H1 (cell line): ENCODE data around the gene GBA2. TPM values are rescaled to one million over a fixed set of nuclear protein-coding genes. Genes with fewer than 3 reads are reported as not detected.

ENCODE experiments used
- CTCF ChIA-PET: fragments of 300-600 bp; sonication (Branson Sonifier 250); formaldehyde crosslinking; loops from one replicate; lab custom pipeline; 2021; ENCODE audit not compliant: partially characterized antibody; lab: Charles Lee
- POLR2A ChIA-PET: fragments of 300-600 bp; sonication (Branson Sonifier 250); formaldehyde crosslinking; loops from one replicate; lab custom pipeline; 2021; ENCODE audit warnings: inconsistent platforms; ENCODE audit not compliant: partially characterized antibody; lab: Charles Lee
- DNase-seq, 2 experiments: peaks; one replicate each; pipeline versions ENCODE4 v3.0.0 to v3.0.0-alpha.2; 2010 to 2022; ENCODE audit warnings: low spot score in 2 of 2, low read depth in 1 of 2, mixed read lengths in 1 of 2
- FAIRE-seq: peaks from 2 replicates; lab custom pipeline; 2011; peaks lifted over from hg19 to GRCh38; lab: Jason Lieb, UNC
- H2AFZ ChIP-seq: 2 replicates; pipeline ENCODE4 v1.8.1; 2012; ENCODE audit warnings: low read length, inconsistent platforms
- H2AK5ac ChIP-seq: 2 replicates; pipeline ENCODE4 v1.6.1; 2013; ENCODE audit warnings: low read depth, low read length
- H2BK120ac ChIP-seq: replicated peaks from 2 replicates; pipeline ENCODE3; 2013; ENCODE audit warnings: low read depth, low read length, inconsistent platforms
- H2BK12ac ChIP-seq: 2 replicates; pipeline ENCODE4 v1.6.1; 2013; ENCODE audit warnings: low read depth, low read length
- H2BK15ac ChIP-seq: 2 replicates; pipeline ENCODE4 v1.6.1; 2013; ENCODE audit warnings: low read length
- H2BK20ac ChIP-seq: 2 replicates; pipeline ENCODE4 v1.6.1; 2013; ENCODE audit warnings: low read length
- H2BK5ac ChIP-seq: 2 replicates; pipeline ENCODE4 v1.6.1; 2013; ENCODE audit warnings: low read depth, low read length
- H3K14ac ChIP-seq: 2 replicates; pipeline ENCODE4 v1.6.1; 2013; ENCODE audit warnings: inconsistent platforms; ENCODE audit not compliant: insufficient read length
- H3K18ac ChIP-seq: 2 replicates; pipeline ENCODE4 v1.6.1; 2013; ENCODE audit warnings: low read length; ENCODE audit errors: extremely low read depth
- H3K23ac ChIP-seq: 2 replicates; pipeline ENCODE4 v1.6.1; 2013; ENCODE audit warnings: inconsistent platforms; ENCODE audit not compliant: insufficient read length
- H3K23me2 ChIP-seq: 2 replicates; pipeline ENCODE4 v1.6.1; 2013; ENCODE audit warnings: low read depth, low read length
- H3K27ac ChIP-seq: 2 replicates; pipeline ENCODE4 v1.6.1; 2011; ENCODE audit warnings: low read depth, low read length, inconsistent platforms
- H3K27me3 ChIP-seq, 4 experiments: replicated peaks in 1 of 4; 1 replicate in 1 of 4; 2 replicates in 3 of 4; pipeline versions ENCODE4 v1.6.1 to v1.8.1; 2011 to 2013; ENCODE audit warnings: low read length in 3 of 4, mild to moderate bottlenecking in 3 of 4, inconsistent platforms in 2 of 4, mixed read lengths in 2 of 4, moderate library complexity in 1 of 4; ENCODE audit not compliant: control insufficient read depth in 3 of 4, insufficient read depth in 3 of 4; ENCODE audit errors: extremely low read depth in 1 of 4
- H3K36me3 ChIP-seq, 4 experiments: 2 replicates each; pipeline versions ENCODE4 v1.6.1 to v1.8.1; 2011 to 2013; ENCODE audit warnings: mild to moderate bottlenecking in 4 of 4, low read length in 3 of 4, moderate library complexity in 2 of 4, control low read depth in 1 of 4, inconsistent platforms in 1 of 4; ENCODE audit not compliant: insufficient read depth in 4 of 4, control insufficient read depth in 2 of 4
- H3K4ac ChIP-seq: replicated peaks from 2 replicates; pipeline ENCODE3; 2013; ENCODE audit warnings: low read length, low read depth, mixed read lengths, inconsistent platforms; ENCODE audit not compliant: insufficient read length
- H3K4me1 ChIP-seq, 4 experiments: replicated peaks in 1 of 4; 1 replicate in 1 of 4; 2 replicates in 3 of 4; pipeline versions ENCODE4 v1.6.1 to v1.8.1; 2011 to 2013; ENCODE audit warnings: low read length in 3 of 4, inconsistent platforms in 2 of 4, mixed read lengths in 1 of 4; ENCODE audit not compliant: insufficient read depth in 4 of 4, control insufficient read depth in 3 of 4
- H3K4me2 ChIP-seq, 2 experiments: 2 replicates each; pipeline versions ENCODE4 v1.6.1 to v1.8.1; 2011 to 2013; ENCODE audit warnings: low read depth in 2 of 2, low read length in 2 of 2, control low read depth in 1 of 2, inconsistent platforms in 1 of 2, mild to moderate bottlenecking in 1 of 2; ENCODE audit not compliant: insufficient read depth in 1 of 2
- H3K4me3 ChIP-seq, 4 experiments: fragments of 200-600, 300-600 bp in 1 of 4; sonication (generic), shearing (Covaris generic), sonication (Bioruptor Twin) in 1 of 4; 2 replicates each; pipeline versions ENCODE4 v1.5.1 to v1.8.1; 2011 to 2016; ENCODE audit warnings: low read length in 4 of 4, low read depth in 3 of 4, control low read depth in 2 of 4, inconsistent platforms in 2 of 4, mild to moderate bottlenecking in 2 of 4, mixed read lengths in 1 of 4, moderate library complexity in 1 of 4; ENCODE audit not compliant: insufficient read depth in 2 of 4; ENCODE audit errors: extremely low read depth in 1 of 4
- H3K56ac ChIP-seq: replicated peaks from 2 replicates; pipeline ENCODE3; 2013; ENCODE audit warnings: low read depth, mild to moderate bottlenecking, mixed read lengths, low read length, inconsistent platforms; ENCODE audit not compliant: insufficient read length
- H3K79me1 ChIP-seq: 2 replicates; pipeline ENCODE4 v1.6.1; 2013; ENCODE audit warnings: low read depth, low read length, control low read depth
- H3K79me2 ChIP-seq, 2 experiments: 2 replicates each; pipeline versions ENCODE4 v1.6.1 to v1.8.1; 2012 to 2013; ENCODE audit warnings: low read length in 2 of 2, mild to moderate bottlenecking in 2 of 2, inconsistent platforms in 1 of 2; ENCODE audit not compliant: insufficient read depth in 2 of 2, control insufficient read depth in 1 of 2
- H3K9ac ChIP-seq, 4 experiments: replicated peaks in 1 of 4; 1 replicate in 1 of 4; 2 replicates in 3 of 4; pipeline versions ENCODE4 v1.6.1 to v1.8.1; 2011 to 2013; ENCODE audit warnings: low read depth in 3 of 4, low read length in 3 of 4, control low read depth in 2 of 4, mild to moderate bottlenecking in 2 of 4, moderate library complexity in 2 of 4, inconsistent platforms in 1 of 4; ENCODE audit errors: extremely low read depth in 1 of 4
- H3K9me3 ChIP-seq, 2 experiments: 2 replicates each; pipeline versions ENCODE4 v1.6.1 to v1.8.1; 2012 to 2013; ENCODE audit warnings: mild to moderate bottlenecking in 2 of 2, moderate library complexity in 2 of 2, control low read depth in 1 of 2, inconsistent platforms in 1 of 2, low read depth in 1 of 2, low read length in 1 of 2, mixed read lengths in 1 of 2; ENCODE audit not compliant: insufficient read depth in 2 of 2
- H4K20me1 ChIP-seq, 2 experiments: replicated peaks in 1 of 2; 2 replicates each; pipeline versions ENCODE3 to v1.8.1; 2011 to 2013; ENCODE audit warnings: inconsistent platforms in 2 of 2, low read length in 2 of 2, mild to moderate bottlenecking in 1 of 2; ENCODE audit not compliant: insufficient read depth in 2 of 2, control insufficient read depth in 1 of 2
- H4K5ac ChIP-seq: 2 replicates; pipeline ENCODE4 v1.6.1; 2013; ENCODE audit warnings: low read length, low read depth, mixed read lengths, inconsistent platforms; ENCODE audit not compliant: insufficient read length
- H4K8ac ChIP-seq: 2 replicates; pipeline ENCODE4 v1.8.0; 2013; ENCODE audit warnings: mild to moderate bottlenecking, moderate library complexity, low read length, inconsistent platforms; ENCODE audit not compliant: insufficient read depth; ENCODE audit errors: extremely low read depth
- H4K91ac ChIP-seq: replicated peaks from 2 replicates; pipeline ENCODE3; 2013; ENCODE audit warnings: low read length, mixed read lengths, inconsistent platforms; ENCODE audit not compliant: insufficient read length
- ASH2L ChIP-seq: fragments of 200-600, 300-600 bp; sonication (generic); IDR thresholded peaks from one replicate; pipeline ENCODE4 v1.7.1; 2017; ENCODE audit warnings: low read length
- ATF2 ChIP-seq: IDR thresholded peaks from 2 replicates; pipeline ENCODE4 v1.6.1; 2012; ENCODE audit warnings: low read length, inconsistent platforms
- CTCF ChIP-seq, 3 experiments: IDR thresholded peaks; 1 replicate in 2 of 3; 2 replicates in 1 of 3; pipeline versions ENCODE4 v1.5.1 to v1.6.1; 2011; ENCODE audit warnings: low read length in 3 of 3, mild to moderate bottlenecking in 3 of 3, inconsistent platforms in 2 of 3, low read depth in 1 of 3, moderate library complexity in 1 of 3; ENCODE audit not compliant: insufficient read depth in 1 of 3; ENCODE audit errors: control extremely low read depth in 1 of 3
- EGR1 ChIP-seq: IDR thresholded peaks from 2 replicates; pipeline ENCODE4 v1.6.1; 2011; ENCODE audit warnings: low read depth, low read length, borderline replicate concordance
- FOSL1 ChIP-seq: IDR thresholded peaks from 2 replicates; pipeline ENCODE4 v1.6.1; 2011; ENCODE audit warnings: mild to moderate bottlenecking, low read depth, low read length, moderate library complexity; ENCODE audit not compliant: insufficient read depth
- WGBS, 2 experiments: shearing (Covaris generic) in 1 of 2; methylation state at CpG; one replicate each; pipeline versions ENCODE4 v1.1.6 to v1.1.7; 2013 to 2015; ENCODE audit warnings: low lambda C conversion rate in 2 of 2, mixed read lengths in 2 of 2, inconsistent platforms in 1 of 2, low coverage in 1 of 2, missing lambda C conversion rate in 1 of 2; ENCODE audit not compliant: insufficient replicate concordance in 2 of 2, insufficient coverage in 1 of 2, insufficient read length in 1 of 2; ENCODE audit errors: extremely low coverage in 1 of 2, missing lambda C conversion rate in 1 of 2; 5-methylcytosine and 5-hydroxymethylcytosine counted together
- polyA plus RNA-seq, 7 experiments: library from polyadenylated mRNA; depleted of rRNA in 3 of 7; stranded (reverse) in 5 of 7; unstranded in 2 of 7; fragments of >200 nt in 5 of 7; fragments of 200-250 nt in 2 of 7; gene quantifications; 1 replicate in 5 of 7; 2 replicates in 1 of 7; 4 replicates in 1 of 7; pipeline versions ENCODE4 v1.2.1 to v1.2.3, GENCODE V29; 2011 to 2013; ENCODE audit warnings: missing spikeins in 2 of 7, mixed read lengths in 2 of 7
- total RNA-seq: library from RNA; stranded (reverse); fragmentation: NEBNext Ultra II Directional; extraction: Animal tissue kit (Norgen Biotek cat#: 25700); gene quantifications from 2 replicates; pipeline ENCODE4 v1.2.1, GENCODE V29; 2021

GBA2 gene
- total and polyA plus RNA-seq, 2 of the 8 experiments (the other 6 are each of a cell fraction or from before 2014, with no cell fraction given): 64.2 to 71.9 TPM

DNA sequence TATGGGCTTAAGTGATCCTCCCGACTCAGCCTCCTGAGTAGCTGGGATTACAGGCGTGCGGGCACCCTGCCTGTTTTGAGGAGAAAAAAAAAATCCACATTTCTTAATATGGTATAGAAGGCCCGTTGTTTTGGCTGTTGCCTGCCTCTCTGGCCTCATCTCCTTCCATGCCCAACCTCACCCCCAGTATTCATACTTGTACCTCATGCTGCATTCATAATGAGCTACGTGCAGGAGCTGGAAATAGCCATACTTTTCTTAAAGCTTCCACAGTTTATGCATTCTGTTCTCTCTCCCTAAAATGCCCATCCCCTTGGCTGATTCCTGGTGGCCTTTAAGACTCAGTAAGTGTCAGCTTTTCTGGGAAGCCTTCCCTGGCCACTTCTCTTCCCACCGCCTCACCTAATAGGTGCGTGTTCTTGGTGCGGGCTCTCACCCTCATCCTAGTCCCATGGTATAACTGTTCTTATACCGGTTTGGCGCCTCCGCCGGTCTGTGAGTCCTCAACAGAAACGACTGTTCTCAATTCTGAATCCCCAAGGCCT is 57.2 kb downstream of the GBA2 start:
- H4K91ac ChIP-seq: no peak overlapping the region
- H3K4ac ChIP-seq: no peak overlapping the region
- no peak for FAIRE-seq
- H3K14ac ChIP-seq: no peak overlapping the region
- no peak overlapping the region for H2BK120ac ChIP-seq
- peak overlapping the region; percentile 84 to 90; a peak in 2 of 4 replicates for H3K4me2 ChIP-seq
- no peak overlapping the region for H3K27ac ChIP-seq
- ChIA-PET CTCF (interaction anchor here (0.7 to 14.1 kb wide), 18 partner anchors 9 to 449 kb away, joined by 3 to 347 read pairs (median 4); partner anchors contain the start of genes ARHGEF39, CA9, CCDC107 and RMRP), POLR2A (interaction anchor here (0.7 to 14.9 kb wide), 16 partner anchors 11 to 153 kb away, joined by 3 to 158 read pairs (median 4); partner anchors contain the start of genes ARHGEF39, CA9, CCDC107 and CREB3)
- H3K9ac ChIP-seq: no peak overlapping the region
- peaks cover 0 to 21% of the 10 kb centered on the region in 2 experiments; a peak in 2 of 4 replicates for H3K79me2 ChIP-seq
- no peak overlapping the region for H3K18ac ChIP-seq
- H2BK5ac ChIP-seq: no peak overlapping the region
- H3K4me3 ChIP-seq: peak overlapping the region in 1 of 4 experiments; percentile 99; a peak in 3 of 8 replicates
- H3K23ac ChIP-seq: no peak overlapping the region
- 72% methylated on average over 13 of the region's 13 CpGs; no CpG with 5 or more reads in 1 of the 2 experiments for WGBS, 2 experiments
- no peak overlapping the region for H2AFZ ChIP-seq
- H4K5ac ChIP-seq: no peak overlapping the region
- TF ChIP-seq ASH2L (no peak), ATF2 (no peak), FOSL1 (no peak), CTCF (IDR thresholded peaks at IDR 0.05; ENCODE audit: control extremely low read depth in 1 of 3, insufficient read depth in 1 of 3, low read depth in 1 of 3, low read length in 3 of 3) (peak in 1 of 3 experiments; percentile 13; a peak in 1 of 4 replicates), EGR1 (no peak)
- H2BK15ac ChIP-seq: 0 out of 2 replicates have a peak overlapping the region, but pooled peaks have one; percentile 11
- H3K36me3 ChIP-seq: peaks cover under 1 to 5% (median 4%) of the 10 kb centered on the region in 4 experiments; a peak in 4 of 8 replicates
- H4K8ac ChIP-seq: no peak overlapping the region
- no peaks in the 10 kb centered on the region for H3K9me3 ChIP-seq
- H4K20me1 ChIP-seq: peaks cover 5 to 6% of the 10 kb centered on the region in 2 experiments
- peaks cover 2% of the 10 kb centered on the region; the same call in 1 of the 2 replicates for H3K79me1 ChIP-seq
- peaks cover 12% of the 10 kb centered on the region for H3K23me2 ChIP-seq
- peaks cover 6 to 15% (median 8%) of the 10 kb centered on the region in 4 experiments; a peak in 6 of 7 replicates for H3K4me1 ChIP-seq
- H2AK5ac ChIP-seq: no peak overlapping the region
- no peak overlapping the region for H2BK12ac ChIP-seq
- no peak overlapping the region for H3K56ac ChIP-seq
- no peak for DNase-seq
- no peaks in the 10 kb centered on the region for H3K27me3 ChIP-seq
- H2BK20ac ChIP-seq: no peak overlapping the region
